HFF-Myc (cell line): ENCODE data around the gene EME2.
"Not testable (repeated sequence)": the region's sequence is repeated elsewhere in the genome, so short reads cannot be mapped to it uniquely, and the experiment has no call there.

Experiments
- DNase-seq: peaks from one replicate; pipeline ENCODE4 v3.0.0-alpha.2; 2011; ENCODE audit warnings: low read depth; ENCODE audit errors: extremely low read depth
- H3K4me3 ChIP-seq: replicated peaks from 2 replicates; pipeline ENCODE4 v1.5.1; 2011; ENCODE audit warnings: low read depth, mild to moderate bottlenecking, control low read depth, low read length
- TF ChIP-seq, protein P1 (sequence below): IDR thresholded peaks from 2 replicates; pipeline ENCODE4 v1.5.1; 2012; ENCODE audit warnings: mild to moderate bottlenecking, low read depth, low read length, control low read depth; ENCODE audit errors: missing control alignments

The EME2 gene

DNA sequence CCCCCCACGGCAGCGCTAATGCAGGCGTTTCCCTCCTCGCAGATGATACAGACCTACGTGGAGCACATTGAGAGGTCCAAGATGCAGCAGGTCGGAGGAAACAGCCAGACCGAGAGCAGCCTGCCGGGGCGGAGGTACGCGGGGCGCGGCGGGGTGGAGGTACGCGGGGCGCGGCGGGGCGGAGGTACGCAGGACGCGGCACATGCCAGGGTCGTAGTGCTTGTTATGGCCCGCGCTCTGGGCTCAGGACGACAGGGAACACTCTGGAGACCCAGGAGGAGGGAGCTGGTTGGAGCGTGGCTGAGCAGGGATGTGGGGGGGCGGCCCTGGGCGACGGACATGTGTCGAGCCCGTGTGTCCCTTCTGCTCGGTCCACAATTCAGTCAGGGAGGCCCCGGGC lies 43.2 kb upstream of the EME2 start:
- TF ChIP-seq, protein P1, sequence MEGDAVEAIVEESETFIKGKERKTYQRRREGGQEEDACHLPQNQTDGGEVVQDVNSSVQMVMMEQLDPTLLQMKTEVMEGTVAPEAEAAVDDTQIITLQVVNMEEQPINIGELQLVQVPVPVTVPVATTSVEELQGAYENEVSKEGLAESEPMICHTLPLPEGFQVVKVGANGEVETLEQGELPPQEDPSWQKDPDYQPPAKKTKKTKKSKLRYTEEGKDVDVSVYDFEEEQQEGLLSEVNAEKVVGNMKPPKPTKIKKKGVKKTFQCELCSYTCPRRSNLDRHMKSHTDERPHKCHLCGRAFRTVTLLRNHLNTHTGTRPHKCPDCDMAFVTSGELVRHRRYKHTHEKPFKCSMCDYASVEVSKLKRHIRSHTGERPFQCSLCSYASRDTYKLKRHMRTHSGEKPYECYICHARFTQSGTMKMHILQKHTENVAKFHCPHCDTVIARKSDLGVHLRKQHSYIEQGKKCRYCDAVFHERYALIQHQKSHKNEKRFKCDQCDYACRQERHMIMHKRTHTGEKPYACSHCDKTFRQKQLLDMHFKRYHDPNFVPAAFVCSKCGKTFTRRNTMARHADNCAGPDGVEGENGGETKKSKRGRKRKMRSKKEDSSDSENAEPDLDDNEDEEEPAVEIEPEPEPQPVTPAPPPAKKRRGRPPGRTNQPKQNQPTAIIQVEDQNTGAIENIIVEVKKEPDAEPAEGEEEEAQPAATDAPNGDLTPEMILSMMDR, result no peak

DNA sequence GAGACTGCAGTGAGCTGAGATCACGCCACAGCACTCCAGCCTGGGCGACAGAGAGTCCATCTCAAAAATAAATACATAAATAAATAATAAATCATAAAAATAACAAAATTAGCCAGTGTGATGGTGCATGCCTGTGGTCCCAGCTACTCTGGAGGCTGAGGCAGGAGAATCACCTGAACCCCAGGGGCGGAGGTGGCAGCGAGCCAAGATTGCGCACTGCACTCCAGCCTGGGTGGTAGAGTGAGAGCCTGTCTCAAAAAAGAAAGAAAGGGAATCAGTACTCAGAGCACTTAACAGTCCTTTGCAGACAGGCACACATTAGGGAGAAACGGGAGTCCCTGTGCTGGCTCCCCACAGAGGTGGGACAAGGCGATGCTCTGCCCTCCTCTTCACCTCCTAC lies 41.5 kb upstream of the EME2 start:
- no peak for DNase-seq
- no peak overlapping the region for H3K4me3 ChIP-seq
- TF ChIP-seq, protein P1, result no peak

More for the DNA sequence above, 43.2 kb upstream of the EME2 start:
- no peak for DNase-seq
- H3K4me3 ChIP-seq, result no peak overlapping the region

DNA sequence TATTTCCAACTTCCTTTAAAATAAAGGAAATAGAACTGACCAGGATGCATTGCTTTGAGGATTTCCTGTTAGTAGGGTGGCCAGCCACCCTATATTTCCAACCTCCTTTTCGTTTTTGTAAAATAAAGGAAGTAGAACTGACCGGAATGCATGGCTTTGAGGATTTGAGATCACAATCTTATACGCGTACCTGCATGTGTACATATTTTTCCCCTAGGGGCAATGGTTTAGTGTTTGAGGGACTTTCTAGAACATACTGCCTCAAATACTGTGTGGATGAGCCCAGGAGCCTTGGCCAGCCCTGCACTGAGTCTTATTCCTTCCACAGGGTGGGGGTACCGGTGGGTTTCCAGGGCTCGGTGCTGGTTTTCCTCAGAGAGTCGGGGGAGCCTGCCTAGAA lies 41.0 kb upstream of the EME2 start:
- no peak for DNase-seq
- H3K4me3 ChIP-seq, result no peak overlapping the region
- TF ChIP-seq, protein P1, result no peak

DNA sequence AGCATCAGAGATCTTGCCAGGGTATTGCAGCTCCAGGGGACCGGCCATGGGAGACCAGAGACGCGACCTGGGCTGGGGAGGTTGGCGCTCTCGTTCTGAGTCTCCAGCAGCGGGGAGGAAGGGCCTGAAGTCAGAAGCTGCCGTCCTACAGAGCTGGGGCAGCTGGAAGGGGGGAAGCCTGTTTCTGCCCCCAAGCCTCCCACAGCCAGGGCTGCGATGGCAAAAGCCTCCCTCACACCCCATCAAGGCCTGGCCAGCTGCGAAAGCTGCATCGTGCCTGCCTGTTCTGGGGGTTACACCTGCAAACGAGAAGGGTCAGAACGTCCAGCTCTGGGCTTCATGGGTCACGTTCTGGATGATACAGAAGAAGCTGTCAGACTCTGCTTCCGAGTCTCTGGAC lies 40.5 kb upstream of the EME2 start:
- no peak overlapping the region for H3K4me3 ChIP-seq
- DNase-seq, result no peak
- TF ChIP-seq, protein P1, result no peak

DNA sequence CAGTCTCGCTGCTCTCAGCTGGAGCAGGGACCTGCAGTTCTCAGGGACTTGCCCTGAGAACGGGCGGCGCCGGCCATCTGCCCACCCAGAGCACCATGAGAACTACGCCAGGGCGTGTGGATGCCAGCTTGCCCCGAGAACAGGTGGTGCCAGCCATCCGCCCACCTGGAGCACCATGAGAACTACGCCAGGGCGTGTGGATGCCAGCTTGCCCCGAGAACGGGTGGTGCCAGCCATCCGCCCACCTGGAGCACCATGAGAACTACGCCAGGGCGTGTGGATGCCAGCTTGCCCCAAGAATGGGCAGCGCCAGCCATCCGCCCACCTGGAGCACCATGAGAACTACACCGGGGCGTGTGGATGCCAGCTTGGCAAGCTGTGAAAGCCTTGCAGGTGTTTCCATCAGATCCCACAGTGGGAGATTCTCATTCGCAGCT lies 40.0 kb upstream of the EME2 start:
- DNase-seq, H3K4me3 ChIP-seq: not testable (repeated sequence)

DNA sequence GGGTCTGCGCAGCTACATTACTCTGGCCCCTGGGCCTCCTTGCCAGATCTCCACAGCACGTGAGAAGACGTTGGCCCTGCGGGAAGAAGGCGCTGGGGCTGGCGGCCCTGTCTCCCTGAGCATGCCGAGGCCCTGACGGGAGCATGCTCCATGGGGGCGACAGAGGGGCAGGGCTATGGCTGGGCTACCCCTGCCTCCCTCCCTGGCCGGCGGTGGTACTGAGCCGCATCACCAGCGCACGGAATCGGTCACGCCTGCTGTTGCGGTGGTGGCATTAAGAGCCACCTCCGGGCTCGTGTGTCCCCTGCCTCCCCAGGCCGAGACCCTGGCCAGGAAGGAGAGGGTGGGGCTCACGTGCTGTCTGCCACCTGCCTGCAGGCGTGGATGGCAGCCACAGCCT lies 38.5 kb upstream of the EME2 start:
- no peak for DNase-seq
- TF ChIP-seq, protein P1, result no peak
- no peak overlapping the region for H3K4me3 ChIP-seq

DNA sequence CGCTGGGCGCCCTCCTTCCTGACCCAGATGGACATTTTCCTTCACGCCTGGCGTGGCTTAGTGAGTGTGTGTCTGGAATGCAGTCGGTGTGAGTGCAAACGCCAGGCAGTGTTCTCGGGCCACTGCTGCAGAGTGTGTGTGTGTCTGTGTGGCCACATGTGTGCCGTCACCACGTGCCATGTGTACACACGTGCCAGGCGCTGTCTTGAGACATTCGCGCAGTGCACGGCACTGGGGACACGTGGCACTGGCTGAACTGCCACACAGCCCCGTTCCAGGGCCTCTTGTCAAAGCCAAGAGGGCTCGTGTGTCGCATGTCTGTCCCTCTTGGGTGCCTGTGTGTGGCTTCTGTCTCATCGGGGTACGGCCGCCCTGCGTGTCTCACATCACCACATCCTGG lies 37.8 kb upstream of the EME2 start:
- H3K4me3 ChIP-seq, result no peak overlapping the region
- TF ChIP-seq, protein P1, result no peak

More for the DNA sequence above, 37.8 kb upstream of the EME2 start:
- DNase-seq, result no peak
